HG03378 (cell line): Measurements from ENCODE around the gene SPC24.

Experiments
- ATAC-seq: cut with Tn5 transposase; IDR thresholded peaks from one replicate; pipeline ENCODE4 v1.9.1; 2021; ENCODE audit warnings: mild to moderate bottlenecking, moderate library complexity; ENCODE audit not compliant: unreplicated experiment

SPC24 gene, protein sequence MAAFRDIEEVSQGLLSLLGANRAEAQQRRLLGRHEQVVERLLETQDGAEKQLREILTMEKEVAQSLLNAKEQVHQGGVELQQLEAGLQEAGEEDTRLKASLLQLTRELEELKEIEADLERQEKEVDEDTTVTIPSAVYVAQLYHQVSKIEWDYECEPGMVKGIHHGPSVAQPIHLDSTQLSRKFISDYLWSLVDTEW

GRCh38 chr19:11155373-11156120, at the start of gene SPC24:
Gene SPC24 (minus strand): TSS chr19:11155782. CDS start chr19:11155776, 6 bp downstream.
- ATAC-seq: peak; percentile 97

DNA sequence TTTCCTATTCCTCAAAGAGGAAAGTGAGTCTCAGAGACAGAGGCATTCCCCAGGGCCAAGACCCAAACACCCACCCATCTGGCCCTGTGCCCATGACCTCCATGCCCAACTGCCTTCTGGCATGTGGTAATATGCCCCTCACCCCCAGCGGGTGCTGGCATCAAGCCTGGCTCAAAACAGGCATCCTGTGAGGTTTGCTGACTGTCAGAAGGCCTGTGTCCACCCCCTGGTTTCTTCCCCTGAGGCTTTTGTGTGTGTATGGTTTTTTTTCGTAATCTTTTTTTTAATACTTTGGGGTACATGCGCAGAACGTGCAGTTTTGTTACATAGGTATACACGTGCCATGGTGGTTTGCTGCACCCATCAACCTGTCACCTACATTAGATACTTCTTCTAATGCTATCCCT, 49.4 kb upstream of the SPC24 start:
- ATAC-seq: no peak

- no peak for ATAC-seq
Observed at GRCh38 chr19:11204076-11204602, 48.6 kb upstream of the SPC24 start.

GRCh38 chr19:11203194-11204075, 47.9 kb upstream of the SPC24 start:
- no peak for ATAC-seq

GRCh38 chr19:11202488-11203193, 47.1 kb upstream of the SPC24 start:
- no peak for ATAC-seq

GRCh38 chr19:11201791-11202190, 46.2 kb upstream of the SPC24 start:
- no peak for ATAC-seq

DNA sequence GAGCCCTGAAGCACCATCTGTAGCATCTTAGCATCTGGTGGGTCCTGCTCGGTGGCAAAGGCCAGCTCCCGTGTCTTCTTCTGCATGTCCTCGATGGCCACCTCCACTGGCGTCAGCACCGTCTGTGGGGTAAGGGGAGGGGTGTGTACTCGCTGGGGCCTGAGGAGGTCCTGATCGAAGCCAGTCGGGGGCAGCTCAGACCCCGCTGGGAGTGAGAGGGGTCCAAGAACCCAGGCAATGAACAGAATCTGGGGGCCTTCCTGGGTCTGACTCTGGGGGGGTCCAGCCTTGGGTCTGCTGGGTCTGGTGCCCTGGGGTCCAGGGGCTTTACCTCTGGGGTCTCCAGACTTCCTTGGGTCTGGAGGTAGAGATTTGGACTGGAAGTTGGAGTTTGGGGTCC, 45.3 kb upstream of the SPC24 start:
- ATAC-seq: no peak

DNA sequence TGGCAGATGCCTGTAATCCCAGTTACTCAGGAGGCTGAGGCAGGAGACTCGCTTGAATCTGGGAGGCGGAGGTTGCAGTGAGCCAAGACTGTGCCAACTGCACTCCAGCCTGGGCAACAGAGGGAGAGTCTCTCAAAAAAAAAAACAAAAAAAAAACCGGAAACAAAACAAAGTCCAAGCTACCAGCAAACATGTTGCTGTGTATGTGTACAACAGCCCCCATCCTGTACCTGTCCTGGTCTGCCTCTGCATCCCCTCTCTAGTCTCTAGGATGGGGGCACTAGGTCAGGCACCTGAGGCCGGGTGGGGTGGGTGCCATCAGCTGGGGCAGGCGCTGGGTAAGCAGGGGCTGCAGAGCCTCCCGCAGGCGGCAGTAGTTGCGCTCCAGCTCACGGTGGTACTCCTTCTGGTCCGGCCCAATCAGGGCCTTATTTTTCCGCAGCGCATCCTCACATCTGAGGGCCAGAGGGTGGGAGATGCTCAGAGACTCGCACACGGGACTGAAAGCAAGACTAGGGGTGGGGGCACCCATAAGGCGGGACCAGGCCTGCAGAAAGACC, 44.5 kb upstream of the SPC24 start:
- ATAC-seq: no peak

DNA sequence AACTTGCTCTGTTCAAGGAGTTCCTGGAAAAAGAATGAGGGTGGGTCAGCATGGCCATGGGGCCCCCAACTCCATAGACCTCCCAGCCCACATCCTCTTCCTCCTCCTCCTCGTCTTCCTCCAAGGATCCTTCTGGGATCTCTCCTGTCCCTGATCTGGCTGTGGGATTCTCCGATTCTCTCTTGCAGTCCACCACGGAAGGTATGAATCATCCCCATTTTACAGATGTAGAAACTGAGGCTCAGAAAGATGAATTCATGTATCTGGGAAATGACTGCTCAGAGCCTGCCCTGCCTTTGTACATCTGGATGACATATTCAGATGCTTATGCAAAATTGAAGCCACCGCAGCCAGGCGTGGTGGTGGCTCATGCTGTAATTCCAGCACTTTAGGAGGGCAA, 43.9 kb upstream of the SPC24 start:
- ATAC-seq: no peak

- ATAC-seq: no peak
Observed at GRCh38 chr19:11198769-11199424, 43.3 kb upstream of the SPC24 start.

GRCh38 chr19:11198175-11198534, 42.6 kb upstream of the SPC24 start:
- ATAC-seq: no peak

DNA sequence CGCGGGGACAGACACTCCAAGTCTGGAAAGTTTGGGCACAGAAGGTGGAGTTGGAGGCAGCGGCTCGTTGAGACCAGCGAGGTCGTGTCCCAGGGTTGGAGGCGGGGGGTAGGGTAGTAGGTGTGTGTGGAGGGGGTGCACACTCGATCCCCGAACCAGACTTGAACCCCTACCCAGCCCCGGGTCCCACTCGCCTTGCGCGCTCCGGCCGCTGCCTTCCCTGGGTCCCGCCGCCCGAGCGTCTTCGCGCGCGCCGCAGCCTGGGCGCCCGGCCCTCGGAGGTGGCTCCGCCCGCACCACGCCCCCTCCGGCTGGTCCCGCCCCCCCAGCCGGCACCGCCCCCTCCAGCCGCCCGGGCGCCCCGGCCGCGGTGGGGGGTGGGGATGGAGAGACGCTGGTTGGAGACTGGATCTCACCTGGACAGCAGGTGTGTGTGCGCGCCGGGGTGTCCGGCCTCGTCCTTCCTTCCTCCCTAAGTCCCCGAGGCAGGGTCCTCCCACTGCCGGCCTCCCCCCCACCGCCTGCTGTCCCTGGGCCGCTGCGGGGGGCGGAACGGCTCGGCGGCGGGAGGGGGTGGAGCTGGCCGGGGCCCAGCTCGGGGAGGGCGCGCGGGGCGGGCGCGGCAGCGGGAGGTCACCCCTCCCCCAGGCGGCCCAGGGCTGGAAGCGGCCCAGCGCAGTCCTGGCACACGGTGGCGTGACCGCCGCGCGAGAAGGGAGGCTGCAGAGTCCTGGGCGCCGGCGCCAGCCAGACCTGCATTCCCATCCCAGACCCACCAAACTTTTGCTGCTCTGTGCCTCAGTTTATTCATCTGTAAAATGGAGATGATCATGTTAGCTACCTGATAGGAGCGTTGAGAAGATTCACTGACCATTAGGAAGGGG, 42.0 kb upstream of the SPC24 start, which contains the start of gene KANK2:
Gene KANK2 (minus strand): TSS at position 255 of the 884 bp plus-strand sequence. CDS start 3,034 bp downstream, outside the sequence.
- ATAC-seq: peak; percentile 66

DNA sequence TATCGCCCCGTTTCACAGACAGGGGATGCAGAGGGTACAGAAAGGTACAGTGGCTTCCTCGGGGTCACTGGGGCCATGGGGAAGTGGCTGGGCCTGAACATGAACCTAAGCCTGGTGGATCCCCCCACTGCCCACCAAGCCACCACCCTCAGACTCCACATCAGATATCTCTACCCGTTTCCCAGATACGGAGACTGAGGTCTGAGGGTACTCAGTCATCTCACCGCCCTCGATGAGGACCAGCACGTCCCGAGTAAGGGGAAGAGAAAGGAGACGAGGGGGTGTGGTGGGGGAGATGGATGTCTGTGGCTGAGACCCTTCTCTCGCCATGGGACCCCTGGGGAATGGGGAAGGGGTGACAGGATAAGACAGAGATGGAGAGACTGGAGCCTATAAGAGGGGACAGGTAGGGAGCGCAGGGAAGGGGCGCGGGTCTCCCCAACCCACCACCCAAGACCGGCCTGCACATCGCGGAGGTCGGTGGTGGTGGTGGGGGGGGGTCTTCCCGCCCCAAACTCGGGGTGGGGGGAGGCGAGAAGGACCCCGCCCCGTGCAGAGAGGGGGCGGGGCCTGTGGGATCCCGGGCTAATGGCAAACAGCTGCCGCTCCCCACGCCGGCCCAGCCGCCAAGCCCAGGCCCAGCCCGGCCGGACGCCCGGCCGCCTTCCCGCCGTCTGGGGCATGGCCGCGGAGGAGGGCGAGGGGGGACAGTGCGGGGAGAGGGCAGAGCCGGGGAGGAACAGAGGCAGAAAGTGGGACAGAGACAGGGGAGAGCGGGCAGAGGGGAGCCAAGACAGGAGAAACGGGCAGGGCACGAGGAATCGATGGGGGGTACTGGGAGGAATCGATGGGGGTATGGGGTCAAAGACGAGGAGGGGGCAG, 41.1 kb upstream of the SPC24 start:
- no peak for ATAC-seq

DNA sequence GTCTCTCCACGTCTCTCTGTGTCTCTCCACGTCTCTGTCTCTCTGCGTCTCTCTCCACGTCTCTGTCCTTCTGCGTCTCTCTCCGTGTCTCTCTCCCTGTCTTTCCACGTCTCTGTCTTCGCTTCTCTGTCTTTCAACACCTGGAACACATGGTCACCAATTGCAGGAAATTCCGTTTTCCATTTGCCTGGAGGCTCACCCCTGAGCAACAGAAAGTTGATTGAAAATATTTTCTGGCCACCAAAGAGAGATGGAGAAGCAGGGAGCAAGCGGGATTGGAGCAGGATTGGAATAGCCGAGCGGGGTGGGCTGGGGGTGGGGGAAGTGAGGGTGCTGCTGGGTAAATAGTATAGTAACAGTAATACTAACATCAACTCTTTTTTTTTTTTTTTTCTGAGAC, 40.1 kb upstream of the SPC24 start:
- no peak for ATAC-seq

DNA sequence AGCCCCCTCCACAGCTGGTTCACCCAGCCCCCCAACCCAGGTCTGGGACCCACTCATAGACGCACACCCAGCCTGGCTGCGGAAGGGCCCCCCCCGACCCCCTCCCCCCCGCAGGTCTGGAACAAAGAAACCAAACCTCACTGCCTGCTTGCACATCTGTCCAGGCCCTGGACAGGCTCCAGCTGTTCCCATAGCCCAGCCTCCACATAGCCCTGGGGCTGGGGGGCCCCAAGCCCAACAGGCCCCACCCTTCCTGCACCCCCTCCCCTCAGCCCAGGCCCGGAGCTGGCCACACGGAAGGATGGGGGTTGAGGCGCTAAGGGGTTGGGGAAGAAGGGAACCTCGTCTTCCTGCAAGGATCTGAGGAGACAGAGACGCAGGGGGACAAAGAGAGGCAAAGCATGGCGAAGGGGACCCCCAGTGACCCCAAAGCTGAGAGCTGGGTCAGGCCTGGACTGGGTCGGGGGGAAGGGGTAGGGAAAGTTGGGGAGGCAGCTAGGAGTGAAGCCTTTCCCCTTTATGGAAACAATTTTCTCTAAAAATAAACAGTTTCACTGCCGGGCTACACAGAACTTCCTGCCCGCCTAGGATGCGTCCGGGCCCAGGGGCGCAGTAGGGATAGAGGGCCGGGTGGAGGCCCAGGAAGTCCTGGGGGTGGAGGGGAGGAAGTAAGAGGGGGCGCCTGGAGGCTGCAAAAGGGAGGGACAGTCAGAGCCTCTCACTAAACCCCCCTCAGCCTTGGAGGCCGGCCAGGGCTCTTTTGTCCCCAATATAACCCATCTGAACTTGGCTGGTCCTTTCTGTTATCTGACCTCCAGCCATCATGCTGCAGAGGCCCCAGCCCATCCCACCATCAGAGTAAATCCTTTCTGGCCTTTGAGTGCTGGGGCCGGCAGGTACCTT, 39.3 kb upstream of the SPC24 start:
- no peak for ATAC-seq

DNA sequence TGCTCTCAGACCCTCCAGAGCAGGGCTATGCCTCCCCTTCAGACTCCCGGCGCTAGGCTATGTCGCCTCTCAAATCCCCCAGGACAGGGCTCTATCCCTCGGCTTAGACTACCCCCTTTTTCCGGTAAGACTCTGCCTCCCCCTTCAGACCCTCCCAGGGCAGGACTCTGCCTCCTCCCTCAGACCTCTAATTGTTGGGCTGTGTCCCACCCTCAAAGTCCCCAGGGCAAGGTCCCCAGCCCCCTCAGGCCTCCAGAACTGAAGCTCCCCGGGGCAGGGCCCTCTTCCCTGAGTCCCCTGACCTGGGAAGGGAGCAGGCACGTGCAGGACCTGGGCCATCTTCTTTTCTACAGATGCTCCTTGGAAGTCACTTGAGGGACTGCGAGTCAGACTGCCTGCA, 38.6 kb upstream of the SPC24 start:
- no peak for ATAC-seq
